K562 (cell line): ENCODE results near the gene MAD2L1BP. TPM values are rescaled to one million over a fixed set of nuclear protein-coding genes. Genes with fewer than 3 reads are reported as not detected.

ENCODE experiments used
- CXXC5 ChIP-seq: fragments of 250-450 bp; sonication (Bioruptor Pico); IDR thresholded peaks from 2 replicates; pipeline ENCODE4 v1.8.0; 2022; ENCODE audit warnings: inconsistent platforms, mild to moderate bottlenecking, moderate library complexity
- FIP1L1 ChIP-seq: fragments of 200-400 bp; formaldehyde crosslinking; IDR thresholded peaks from 2 replicates; pipeline ENCODE4 v1.6.1; 2018; ENCODE audit warnings: mild to moderate bottlenecking, low read depth, low read length; ENCODE audit not compliant: poor library complexity, severe bottlenecking
- JUN ChIP-seq, 2 experiments: sonication (generic) in 1 of 2; formaldehyde crosslinking in 1 of 2; IDR thresholded peaks; 2 replicates each; pipeline versions ENCODE4 v1.6.1 to v1.8.0; 2012 to 2022; ENCODE audit warnings: borderline replicate concordance in 2 of 2, mild to moderate bottlenecking in 2 of 2, improper control_type of control experiment in 1 of 2, low read depth in 1 of 2, low read length in 1 of 2, missing genetic modification reagents in 1 of 2
- MBD2 ChIP-seq: sonication (generic); IDR thresholded peaks from 2 replicates; pipeline ENCODE4 v1.6.1; 2016; ENCODE audit warnings: low read depth, borderline replicate concordance
- MCM7 ChIP-seq, 2 experiments: fragments of 450-650 bp; IDR thresholded peaks; 2 replicates each; pipeline ENCODE4 v1.6.1; 2016 to 2018
- OTX1 ChIP-seq: fragments of 450-650 bp; formaldehyde crosslinking; IDR thresholded peaks from 2 replicates; pipeline ENCODE4 v1.4.0; 2022; ENCODE audit warnings: mild to moderate bottlenecking
- SMARCA5 ChIP-seq: fragments of 450-650 bp; IDR thresholded peaks from 2 replicates; pipeline ENCODE4 v1.6.1; 2016
- ZFP30 ChIP-seq: fragments of 250-450 bp; sonication (Bioruptor Pico); IDR thresholded peaks from 2 replicates; pipeline ENCODE4 v1.8.0; 2022; ENCODE audit warnings: moderate library complexity, mild to moderate bottlenecking, inconsistent platforms, borderline replicate concordance
- ZNF583 ChIP-seq: fragments of 250-450 bp; sonication (Bioruptor Pico); IDR thresholded peaks from 2 replicates; pipeline ENCODE4 v1.4.0; 2020
- polyA plus RNA-seq, 8 experiments: library from polyadenylated mRNA; depleted of rRNA in 4 of 8; stranded (reverse) in 5 of 8; unstranded in 3 of 8; fragments of >200 nt; fragmentation: Nextera tagmentation in 2 of 8; fragmentation: Illumina TruSeq in 1 of 8; extraction: Ambion mirVana in 2 of 8; extraction: Trizol in 1 of 8; gene quantifications; 2 replicates each; pipeline versions ENCODE4 v1.2.1 to v1.2.3, GENCODE V29; 2011 to 2014; ENCODE audit warnings: inconsistent platforms in 1 of 8, missing spikeins in 1 of 8
- total RNA-seq, 7 experiments: library from RNA; depleted of rRNA in 6 of 7; stranded (reverse); fragments of >200 nt in 6 of 7; fragmentation: Illumina TruSeq in 2 of 7; extraction: Trizol in 2 of 7; gene quantifications; 2 replicates each; pipeline versions ENCODE4 v1.2.1 to v1.2.3, GENCODE V29; 2011 to 2021; ENCODE audit warnings: low replicate concordance in 1 of 7
- TF ChIP-seq, protein P1 (sequence below): fragments of 250-450 bp; sonication (Bioruptor Pico); IDR thresholded peaks from 2 replicates; pipeline ENCODE4 v1.4.0; 2020; ENCODE audit warnings: borderline replicate concordance
- TF ChIP-seq, protein P2 (sequence below), 2 experiments: IDR thresholded peaks; 2 replicates each; pipeline ENCODE4 v1.6.1; 2011; ENCODE audit warnings: borderline replicate concordance in 1 of 2, control low read depth in 1 of 2, low read depth in 1 of 2, low read length in 1 of 2, mild to moderate bottlenecking in 1 of 2, mixed read lengths in 1 of 2, moderate library complexity in 1 of 2; ENCODE audit not compliant: insufficient read depth in 1 of 2, insufficient read length in 1 of 2, poor library complexity in 1 of 2, severe bottlenecking in 1 of 2; ENCODE audit errors: extremely low read depth in 1 of 2
- TF ChIP-seq, protein P3 (sequence below), 2 experiments: fragments of 150-350 bp in 1 of 2; IDR thresholded peaks; 2 replicates each; pipeline ENCODE4 v1.6.1; 2012 to 2016; ENCODE audit warnings: low read depth in 2 of 2, low read length in 2 of 2, mild to moderate bottlenecking in 1 of 2, moderate library complexity in 1 of 2
- TF ChIP-seq, protein P4 (sequence below): conservative IDR thresholded peaks from 2 replicates; pipeline ENCODE4 v1.6.1; 2011; ENCODE audit warnings: low read depth, mild to moderate bottlenecking, low read length; ENCODE audit not compliant: control insufficient read depth
- TF ChIP-seq, protein P5 (sequence below): sonication (generic); formaldehyde crosslinking; IDR thresholded peaks from 2 replicates; pipeline ENCODE4 v1.8.0; 2023; ENCODE audit warnings: mild to moderate bottlenecking, missing genetic modification reagents

The MAD2L1BP gene
- total and polyA plus RNA-seq, 9 of the 15 experiments (the other 6 are each of a cell fraction or from before 2014, with no cell fraction given): 69.7 to 321 (median 111) TPM

DNA sequence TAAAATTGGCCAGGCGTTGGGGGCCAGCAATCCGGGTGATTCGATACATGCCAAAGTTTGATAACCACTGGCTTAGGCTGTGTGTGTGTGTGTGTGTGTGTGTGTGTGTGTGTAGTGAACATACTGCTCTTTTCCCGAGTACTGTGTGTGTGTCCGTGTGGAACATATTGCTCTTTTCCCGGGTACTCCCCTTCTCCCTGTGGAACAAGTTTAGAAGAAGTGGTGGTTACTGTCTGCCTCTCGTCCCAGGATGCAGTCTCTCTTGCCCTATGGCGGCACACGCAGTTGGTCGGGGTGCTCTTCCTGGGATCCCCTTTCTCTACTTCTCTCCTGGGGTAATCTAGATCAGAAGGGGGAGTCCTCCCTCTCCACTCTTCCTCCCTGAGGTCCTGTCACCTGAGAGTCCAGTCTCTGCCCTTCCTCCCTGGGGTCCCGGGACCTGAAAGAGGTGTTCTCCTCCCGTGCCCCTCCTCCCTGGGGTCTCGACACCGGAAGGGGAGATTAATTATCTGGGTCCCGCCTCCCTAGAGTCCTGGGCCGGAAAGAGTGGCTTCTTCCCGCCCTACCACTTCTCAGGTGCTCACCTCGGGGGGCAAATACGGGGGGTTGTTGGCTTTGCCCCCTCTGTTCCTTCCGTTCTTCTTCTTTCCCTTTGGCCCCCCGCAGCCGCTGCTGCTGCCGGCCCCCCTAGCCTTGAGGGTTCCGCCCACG lies 7.1 kb upstream of the MAD2L1BP start (continued):
- TF ChIP-seq ZFP30 (CRISPR knock-in tag) (no peak), SMARCA5 (no peak), MCM7 (IDR thresholded peaks at IDR 0.05) (0 out of 4 replicates have a peak, but pooled peaks of 1 of the 2 experiments have one; percentile 61), MBD2 (no peak), CXXC5 (CRISPR knock-in tag) (peak; percentile 23), OTX1 (peak; percentile 93), ZNF583 (CRISPR knock-in tag) (0 out of 2 replicates have a peak, but pooled peaks have one; percentile 35), FIP1L1 (no peak), JUN (IDR thresholded peaks at IDR 0.05; ENCODE audit: borderline replicate concordance, low read depth, low read length) (0 out of 2 replicates have a peak, but pooled peaks have one; percentile 8), JUN (CRISPR knock-in tag; IDR thresholded peaks at IDR 0.05; ENCODE audit: borderline replicate concordance) (no peak)
- TF ChIP-seq, protein P1, sequence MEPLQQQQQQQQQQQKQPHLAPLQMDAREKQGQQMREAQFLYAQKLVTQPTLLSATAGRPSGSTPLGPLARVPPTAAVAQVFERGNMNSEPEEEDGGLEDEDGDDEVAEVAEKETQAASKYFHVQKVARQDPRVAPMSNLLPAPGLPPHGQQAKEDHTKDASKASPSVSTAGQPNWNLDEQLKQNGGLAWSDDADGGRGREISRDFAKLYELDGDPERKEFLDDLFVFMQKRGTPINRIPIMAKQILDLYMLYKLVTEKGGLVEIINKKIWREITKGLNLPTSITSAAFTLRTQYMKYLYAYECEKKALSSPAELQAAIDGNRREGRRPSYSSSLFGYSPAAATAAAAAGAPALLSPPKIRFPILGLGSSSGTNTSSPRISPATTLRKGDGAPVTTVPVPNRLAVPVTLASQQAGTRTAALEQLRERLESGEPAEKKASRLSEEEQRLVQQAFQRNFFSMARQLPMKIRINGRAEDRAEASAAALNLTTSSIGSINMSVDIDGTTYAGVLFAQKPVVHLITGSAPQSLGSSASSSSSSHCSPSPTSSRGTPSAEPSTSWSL (CRISPR knock-in tag): no peak
- TF ChIP-seq, protein P2, sequence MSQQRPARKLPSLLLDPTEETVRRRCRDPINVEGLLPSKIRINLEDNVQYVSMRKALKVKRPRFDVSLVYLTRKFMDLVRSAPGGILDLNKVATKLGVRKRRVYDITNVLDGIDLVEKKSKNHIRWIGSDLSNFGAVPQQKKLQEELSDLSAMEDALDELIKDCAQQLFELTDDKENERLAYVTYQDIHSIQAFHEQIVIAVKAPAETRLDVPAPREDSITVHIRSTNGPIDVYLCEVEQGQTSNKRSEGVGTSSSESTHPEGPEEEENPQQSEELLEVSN (IDR thresholded peaks at IDR 0.05; ENCODE audit: borderline replicate concordance in 1 of 2, extremely low read depth in 1 of 2, insufficient read depth in 1 of 2, insufficient read length in 1 of 2, low read depth in 1 of 2, low read length in 1 of 2, poor library complexity in 1 of 2, severe bottlenecking in 1 of 2): peak in 1 of 2 experiments; percentile 60
- TF ChIP-seq, protein P3, sequence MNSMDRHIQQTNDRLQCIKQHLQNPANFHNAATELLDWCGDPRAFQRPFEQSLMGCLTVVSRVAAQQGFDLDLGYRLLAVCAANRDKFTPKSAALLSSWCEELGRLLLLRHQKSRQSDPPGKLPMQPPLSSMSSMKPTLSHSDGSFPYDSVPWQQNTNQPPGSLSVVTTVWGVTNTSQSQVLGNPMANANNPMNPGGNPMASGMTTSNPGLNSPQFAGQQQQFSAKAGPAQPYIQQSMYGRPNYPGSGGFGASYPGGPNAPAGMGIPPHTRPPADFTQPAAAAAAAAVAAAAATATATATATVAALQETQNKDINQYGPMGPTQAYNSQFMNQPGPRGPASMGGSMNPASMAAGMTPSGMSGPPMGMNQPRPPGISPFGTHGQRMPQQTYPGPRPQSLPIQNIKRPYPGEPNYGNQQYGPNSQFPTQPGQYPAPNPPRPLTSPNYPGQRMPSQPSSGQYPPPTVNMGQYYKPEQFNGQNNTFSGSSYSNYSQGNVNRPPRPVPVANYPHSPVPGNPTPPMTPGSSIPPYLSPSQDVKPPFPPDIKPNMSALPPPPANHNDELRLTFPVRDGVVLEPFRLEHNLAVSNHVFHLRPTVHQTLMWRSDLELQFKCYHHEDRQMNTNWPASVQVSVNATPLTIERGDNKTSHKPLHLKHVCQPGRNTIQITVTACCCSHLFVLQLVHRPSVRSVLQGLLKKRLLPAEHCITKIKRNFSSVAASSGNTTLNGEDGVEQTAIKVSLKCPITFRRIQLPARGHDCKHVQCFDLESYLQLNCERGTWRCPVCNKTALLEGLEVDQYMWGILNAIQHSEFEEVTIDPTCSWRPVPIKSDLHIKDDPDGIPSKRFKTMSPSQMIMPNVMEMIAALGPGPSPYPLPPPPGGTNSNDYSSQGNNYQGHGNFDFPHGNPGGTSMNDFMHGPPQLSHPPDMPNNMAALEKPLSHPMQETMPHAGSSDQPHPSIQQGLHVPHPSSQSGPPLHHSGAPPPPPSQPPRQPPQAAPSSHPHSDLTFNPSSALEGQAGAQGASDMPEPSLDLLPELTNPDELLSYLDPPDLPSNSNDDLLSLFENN (IDR thresholded peaks at IDR 0.05; ENCODE audit: low read depth in 2 of 2, low read length in 2 of 2): no peak
- TF ChIP-seq, protein P4, sequence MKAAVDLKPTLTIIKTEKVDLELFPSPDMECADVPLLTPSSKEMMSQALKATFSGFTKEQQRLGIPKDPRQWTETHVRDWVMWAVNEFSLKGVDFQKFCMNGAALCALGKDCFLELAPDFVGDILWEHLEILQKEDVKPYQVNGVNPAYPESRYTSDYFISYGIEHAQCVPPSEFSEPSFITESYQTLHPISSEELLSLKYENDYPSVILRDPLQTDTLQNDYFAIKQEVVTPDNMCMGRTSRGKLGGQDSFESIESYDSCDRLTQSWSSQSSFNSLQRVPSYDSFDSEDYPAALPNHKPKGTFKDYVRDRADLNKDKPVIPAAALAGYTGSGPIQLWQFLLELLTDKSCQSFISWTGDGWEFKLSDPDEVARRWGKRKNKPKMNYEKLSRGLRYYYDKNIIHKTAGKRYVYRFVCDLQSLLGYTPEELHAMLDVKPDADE: no peak
- TF ChIP-seq, protein P5, sequence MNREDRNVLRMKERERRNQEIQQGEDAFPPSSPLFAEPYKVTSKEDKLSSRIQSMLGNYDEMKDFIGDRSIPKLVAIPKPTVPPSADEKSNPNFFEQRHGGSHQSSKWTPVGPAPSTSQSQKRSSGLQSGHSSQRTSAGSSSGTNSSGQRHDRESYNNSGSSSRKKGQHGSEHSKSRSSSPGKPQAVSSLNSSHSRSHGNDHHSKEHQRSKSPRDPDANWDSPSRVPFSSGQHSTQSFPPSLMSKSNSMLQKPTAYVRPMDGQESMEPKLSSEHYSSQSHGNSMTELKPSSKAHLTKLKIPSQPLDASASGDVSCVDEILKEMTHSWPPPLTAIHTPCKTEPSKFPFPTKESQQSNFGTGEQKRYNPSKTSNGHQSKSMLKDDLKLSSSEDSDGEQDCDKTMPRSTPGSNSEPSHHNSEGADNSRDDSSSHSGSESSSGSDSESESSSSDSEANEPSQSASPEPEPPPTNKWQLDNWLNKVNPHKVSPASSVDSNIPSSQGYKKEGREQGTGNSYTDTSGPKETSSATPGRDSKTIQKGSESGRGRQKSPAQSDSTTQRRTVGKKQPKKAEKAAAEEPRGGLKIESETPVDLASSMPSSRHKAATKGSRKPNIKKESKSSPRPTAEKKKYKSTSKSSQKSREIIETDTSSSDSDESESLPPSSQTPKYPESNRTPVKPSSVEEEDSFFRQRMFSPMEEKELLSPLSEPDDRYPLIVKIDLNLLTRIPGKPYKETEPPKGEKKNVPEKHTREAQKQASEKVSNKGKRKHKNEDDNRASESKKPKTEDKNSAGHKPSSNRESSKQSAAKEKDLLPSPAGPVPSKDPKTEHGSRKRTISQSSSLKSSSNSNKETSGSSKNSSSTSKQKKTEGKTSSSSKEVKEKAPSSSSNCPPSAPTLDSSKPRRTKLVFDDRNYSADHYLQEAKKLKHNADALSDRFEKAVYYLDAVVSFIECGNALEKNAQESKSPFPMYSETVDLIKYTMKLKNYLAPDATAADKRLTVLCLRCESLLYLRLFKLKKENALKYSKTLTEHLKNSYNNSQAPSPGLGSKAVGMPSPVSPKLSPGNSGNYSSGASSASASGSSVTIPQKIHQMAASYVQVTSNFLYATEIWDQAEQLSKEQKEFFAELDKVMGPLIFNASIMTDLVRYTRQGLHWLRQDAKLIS (CRISPR knock-in tag): peak; percentile 10; the same call in 1 of the 2 replicates
